HG03135 (cell line): ENCODE data around the gene PRB4.
"Not testable (repeated sequence)": the region's sequence is repeated elsewhere in the genome, so short reads cannot be mapped to it uniquely, and the experiment has no call there.

ENCODE experiments used
- ATAC-seq: cut with Tn5 transposase; IDR thresholded peaks from one replicate; pipeline ENCODE4 v1.9.1; 2021; ENCODE audit warnings: mild to moderate bottlenecking, moderate library complexity; ENCODE audit not compliant: unreplicated experiment

PRB4 gene

GRCh38 chr12:11310336-11310735 lies at the start of gene PRB4:
PRB4 (minus strand) TSS chr12:11310436; CDS start chr12:11310398, 38 bp downstream.
- no peak for ATAC-seq

DNA sequence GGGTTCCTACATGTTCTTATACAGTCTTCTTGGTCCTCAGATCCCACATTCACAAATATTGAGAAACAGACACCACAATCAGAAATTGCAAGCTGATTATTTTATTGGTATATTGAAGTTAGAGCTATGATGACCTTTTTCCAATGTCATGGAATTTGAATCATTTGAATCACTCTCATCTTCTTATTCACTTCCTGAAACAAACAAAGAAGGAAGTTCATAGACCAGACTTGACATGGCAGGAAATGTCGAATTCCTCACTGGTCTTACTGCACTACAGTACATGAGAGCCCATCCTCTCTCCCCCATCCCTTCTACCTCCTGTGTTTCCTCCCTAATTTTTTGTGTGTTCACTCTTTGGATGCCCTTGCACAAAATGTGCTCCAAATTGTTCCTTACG lies 41.5 kb upstream of the PRB4 start:
- not testable (repeated sequence) for ATAC-seq

- no peak for ATAC-seq
Observed at GRCh38 chr12:11348439-11348838, 38.2 kb upstream of the PRB4 start.

- ATAC-seq = no peak
Observed at GRCh38 chr12:11347810-11348209, 37.6 kb upstream of the PRB4 start.

DNA sequence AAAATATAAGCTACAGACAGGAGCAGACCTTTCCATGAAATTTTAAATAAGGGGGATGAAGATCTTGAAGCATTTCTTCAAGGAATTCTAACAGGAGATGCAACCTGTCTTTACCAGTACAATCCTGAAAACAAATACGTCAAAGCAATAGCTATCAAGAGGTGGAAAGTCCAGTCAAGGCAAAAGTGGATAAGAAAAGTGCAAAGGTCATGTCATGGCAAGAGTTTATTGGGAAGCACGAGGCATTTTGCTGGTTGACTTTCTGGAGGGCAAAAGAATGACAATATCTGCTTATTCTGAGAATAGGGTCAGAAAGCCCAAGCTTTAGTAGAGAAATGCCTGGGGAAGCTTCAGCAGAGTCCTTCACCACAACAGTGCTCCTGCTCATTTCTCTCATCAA lies 34.3 kb upstream of the PRB4 start:
- no peak for ATAC-seq

- ATAC-seq = no peak
Observed at GRCh38 chr12:11324426-11324825, 14.2 kb upstream of the PRB4 start.

DNA sequence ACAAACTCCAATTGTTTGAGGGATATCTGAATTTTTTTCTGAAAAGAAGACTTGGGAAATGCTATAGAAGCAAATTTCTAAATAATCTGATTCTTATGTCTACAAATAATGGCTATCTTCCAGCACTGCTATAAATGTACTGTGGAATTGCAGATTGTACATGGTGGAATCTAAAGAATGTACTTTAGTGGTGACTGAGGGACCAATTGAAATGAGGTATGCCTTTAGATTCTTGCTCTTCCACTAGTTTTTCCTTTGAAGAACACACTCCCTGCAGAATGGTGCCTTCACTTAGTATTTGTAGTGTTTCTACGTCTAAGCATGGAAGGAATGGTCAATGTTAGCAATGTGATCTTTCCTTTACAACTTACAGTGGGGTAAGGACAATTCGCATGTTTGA lies 11.7 kb upstream of the PRB4 start:
- ATAC-seq = no peak

- no peak for ATAC-seq
Observed at GRCh38 chr12:11307143-11307542, 3.1 kb downstream of the PRB4 start.

- ATAC-seq = no peak
Observed at GRCh38 chr12:11273449-11273848, 36.8 kb downstream of the PRB4 start.

DNA sequence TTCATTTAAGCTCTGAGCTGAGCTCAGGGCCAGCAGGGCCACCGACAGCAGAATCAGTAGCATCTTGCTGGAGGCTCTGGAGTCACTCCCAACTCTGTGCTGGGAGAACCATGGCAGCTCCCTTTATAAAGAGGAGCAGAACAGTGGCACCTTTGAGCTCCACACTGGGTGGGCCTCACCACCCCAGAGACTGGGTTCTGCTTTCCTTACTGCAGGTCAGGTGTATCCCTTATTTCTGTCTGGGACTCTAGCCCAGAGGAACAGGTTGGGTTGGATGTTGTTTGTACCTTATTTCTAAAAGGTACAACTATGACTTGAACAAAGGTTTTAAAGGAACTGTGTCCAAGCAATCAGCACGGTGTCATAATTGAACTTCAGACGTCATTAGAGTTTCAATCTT lies 40.6 kb downstream of the PRB4 start, which contains the start of gene PRB3:
Gene PRB3 (minus strand): TSS at position 101 of the 400 bp plus-strand sequence. CDS start 38 bp downstream, at position 63.
- no peak for ATAC-seq

GRCh38 chr12:11264501-11264900 lies 45.7 kb downstream of the PRB4 start:
- ATAC-seq = no peak
